AG04449 (cell line): ENCODE measurements around the gene MGAT3.

ENCODE experiments used
- CTCF ChIA-PET: fragments of 350-600 bp; formaldehyde crosslinking; extraction: SDS; loops from one replicate; lab custom pipeline; 2021; ENCODE audit warnings: antibody characterized with exemption; lab: Yijun Ruan, JAX
- POLR2A ChIA-PET: fragments of 400-600, 350-600 bp; formaldehyde crosslinking; extraction: SDS; loops from one replicate; lab custom pipeline; 2020; ENCODE audit warnings: antibody characterized with exemption, inconsistent platforms; lab: Yijun Ruan, JAX
- DNase-seq: peaks from one replicate; pipeline ENCODE4 v3.0.0-alpha.2; 2010; ENCODE audit warnings: low read depth, low spot score
- H3K4me3 ChIP-seq: 2 replicates; pipeline ENCODE4 v1.5.1; 2011; ENCODE audit warnings: low read depth, mild to moderate bottlenecking, control low read depth, low read length
- CTCF ChIP-seq: IDR thresholded peaks from one replicate; pipeline ENCODE4 v1.5.1; 2011; ENCODE audit warnings: mild to moderate bottlenecking, moderate library complexity, low read length, control low read depth, inconsistent platforms; ENCODE audit not compliant: insufficient read depth; ENCODE audit errors: missing control alignments

Gene MGAT3

GRCh38 chr22:39511226-39511625 is 54.4 kb downstream of the MGAT3 start:
- ChIA-PET POLR2A (interaction anchor here (1.0 to 1.6 kb wide), 2 partner anchors 9 to 193 kb away, joined by 4 to 6 read pairs; no protein-coding TSS in a partner anchor), CTCF (interaction anchor here (1.2 to 10.6 kb wide), 4 partner anchors 10 to 18 kb away, joined by 3 to 172 read pairs (median 9); partner anchors contain the start of gene MIEF1)
- DNase-seq: no peak
- TF ChIP-seq CTCF: no peak
- no peak overlapping the region for H3K4me3 ChIP-seq

- no peak for TF ChIP-seq CTCF
- H3K4me3 ChIP-seq: no peak overlapping the region
- CTCF ChIA-PET: interaction anchor here (1.2 to 10.6 kb wide), 5 partner anchors 11 to 168 kb away, joined by 3 to 172 read pairs (median 11); partner anchors contain the start of gene MIEF1
- POLR2A ChIA-PET: interaction anchor here (1.6 kb wide), 1 partner anchor 194 kb away, joined by 6 read pairs; no protein-coding TSS in a partner anchor
- no peak for DNase-seq
Observed at GRCh38 chr22:39512026-39512425, 55.2 kb downstream of the MGAT3 start.

- DNase-seq: no peak
- TF ChIP-seq CTCF: no peak
- ChIA-PET POLR2A (interaction anchor here (1.4 kb wide), 1 partner anchor 194 kb away, joined by 6 read pairs; no protein-coding TSS in a partner anchor), CTCF (interaction anchor here (0.5 to 10.6 kb wide), 21 partner anchors 9 to 949 kb away, joined by 3 to 172 read pairs (median 5); partner anchors contain the start of genes MIEF1, RPL3 and TAB1)
- no peak overlapping the region for H3K4me3 ChIP-seq
Observed at GRCh38 chr22:39513791-39514190, 57.0 kb downstream of the MGAT3 start.

- no peak overlapping the region for H3K4me3 ChIP-seq
- no peak for DNase-seq
- peak; percentile 67 for TF ChIP-seq CTCF
- ChIA-PET CTCF (interaction anchor here (0.6 to 10.6 kb wide), 29 partner anchors 9 to 948 kb away, joined by 3 to 172 read pairs (median 4); partner anchors contain the start of genes MIEF1, RPL3 and TAB1), POLR2A (interaction anchor here (1.4 kb wide), 1 partner anchor 195 kb away, joined by 6 read pairs; no protein-coding TSS in a partner anchor)
Observed at GRCh38 chr22:39514373-39514973, 57.7 kb downstream of the MGAT3 start.

GRCh38 chr22:39515266-39516050 is 58.6 kb downstream of the MGAT3 start:
- H3K4me3 ChIP-seq: no peak overlapping the region
- ChIA-PET POLR2A (interaction anchor here (0.9 to 1.9 kb wide), 3 partner anchors 13 to 197 kb away, joined by 4 to 6 read pairs (median 4); partner anchors contain the start of gene MIEF1), CTCF (interaction anchor here (0.8 to 10.6 kb wide), 25 partner anchors 8 to 510 kb away, joined by 3 to 172 read pairs (median 4); partner anchors contain the start of genes MIEF1 and TAB1)
- no peak for TF ChIP-seq CTCF
- DNase-seq: no peak
